Loucy (cell line): ENCODE data around the gene MED13L.

ENCODE experiments used
- EZH2phosphoT487 ChIP-seq: fragments of 200-600 bp; IDR thresholded peaks from 2 replicates; pipeline ENCODE4 v1.6.1; 2018; ENCODE audit warnings: antibody characterized with exemption, mild to moderate bottlenecking, moderate library complexity, borderline replicate concordance
- TF ChIP-seq, protein P1 (sequence below): fragments of 200-600 bp; sonication (generic); conservative IDR thresholded peaks from 2 replicates; pipeline ENCODE4 v1.5.1; 2014; ENCODE audit warnings: mild to moderate bottlenecking, antibody characterized with exemption, low read length

- TF ChIP-seq, protein P1, sequence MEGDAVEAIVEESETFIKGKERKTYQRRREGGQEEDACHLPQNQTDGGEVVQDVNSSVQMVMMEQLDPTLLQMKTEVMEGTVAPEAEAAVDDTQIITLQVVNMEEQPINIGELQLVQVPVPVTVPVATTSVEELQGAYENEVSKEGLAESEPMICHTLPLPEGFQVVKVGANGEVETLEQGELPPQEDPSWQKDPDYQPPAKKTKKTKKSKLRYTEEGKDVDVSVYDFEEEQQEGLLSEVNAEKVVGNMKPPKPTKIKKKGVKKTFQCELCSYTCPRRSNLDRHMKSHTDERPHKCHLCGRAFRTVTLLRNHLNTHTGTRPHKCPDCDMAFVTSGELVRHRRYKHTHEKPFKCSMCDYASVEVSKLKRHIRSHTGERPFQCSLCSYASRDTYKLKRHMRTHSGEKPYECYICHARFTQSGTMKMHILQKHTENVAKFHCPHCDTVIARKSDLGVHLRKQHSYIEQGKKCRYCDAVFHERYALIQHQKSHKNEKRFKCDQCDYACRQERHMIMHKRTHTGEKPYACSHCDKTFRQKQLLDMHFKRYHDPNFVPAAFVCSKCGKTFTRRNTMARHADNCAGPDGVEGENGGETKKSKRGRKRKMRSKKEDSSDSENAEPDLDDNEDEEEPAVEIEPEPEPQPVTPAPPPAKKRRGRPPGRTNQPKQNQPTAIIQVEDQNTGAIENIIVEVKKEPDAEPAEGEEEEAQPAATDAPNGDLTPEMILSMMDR, result no peak
- no peak for TF ChIP-seq EZH2phosphoT487
Measured at GRCh38 chr12:116160231-116160630, 117.3 kb downstream of the MED13L start.
